ENCODE measurements around the gene TBC1D23. TPM values are rescaled to one million over a fixed set of nuclear protein-coding genes. Genes with fewer than 3 reads are reported as not detected.

The TBC1D23 gene
- total and polyA plus RNA-seq, 12 donors: 19.8 to 117 (median 57.3) TPM

GRCh38 chr3:100295089-100295488, 34.3 kb downstream of the TBC1D23 start:
- H3K9me3 ChIP-seq (replicated peaks in 1 of 3): no peaks in the 10 kb centered on the region
- peaks cover 0 to 40% of the 10 kb centered on the region in 2 donors for H3K36me3 ChIP-seq (replicated peaks in 1 of 2)
- no peak overlapping the region for H3K4me3 ChIP-seq
- no peak for TF ChIP-seq CTCF (IDR thresholded peaks at IDR 0.05)
- no peak for TF ChIP-seq POLR2A (IDR thresholded peaks at IDR 0.05)
- 87 to 100% (median 93%) methylated on average over 1 of the region's 1 CpG for WGBS, 4 donors
- no peak overlapping the region for H3K27ac ChIP-seq
- intact Hi-C loops (cut with DNase I): no loop called here
- no peaks in the 10 kb centered on the region for H3K4me1 ChIP-seq (replicated peaks in 1 of 2)
- no peaks in the 10 kb centered on the region for H3K27me3 ChIP-seq
- no peak for DNase-seq

GRCh38 chr3:100297784-100298183, 37.0 kb downstream of the TBC1D23 start:
- H3K27me3 ChIP-seq: no peaks in the 10 kb centered on the region
- no peaks in the 10 kb centered on the region for H3K4me1 ChIP-seq (replicated peaks in 1 of 2)
- no peak for DNase-seq
- no peak overlapping the region for H3K4me3 ChIP-seq
- WGBS, 4 donors: 81 to 96% (median 92%) methylated on average over 2 of the region's 2 CpGs
- intact Hi-C loops (cut with DNase I): no loop called here
- H3K9me3 ChIP-seq (replicated peaks in 1 of 3): no peaks in the 10 kb centered on the region
- peaks cover 0 to 49% of the 10 kb centered on the region in 2 donors for H3K36me3 ChIP-seq (replicated peaks in 1 of 2)
- TF ChIP-seq POLR2A (IDR thresholded peaks at IDR 0.05) (no peak), CTCF (IDR thresholded peaks at IDR 0.05) (no peak)
- no peak overlapping the region for H3K27ac ChIP-seq

GRCh38 chr3:100299016-100299415, 38.2 kb downstream of the TBC1D23 start:
- DNase-seq: no peak
- Histone ChIP-seq H3K27me3 (no peaks in the 10 kb centered on the region), H3K27ac (no peak overlapping the region), H3K4me1 (replicated peaks in 1 of 2) (no peaks in the 10 kb centered on the region), H3K36me3 (replicated peaks in 1 of 2) (peaks cover 0 to 53% of the 10 kb centered on the region in 2 donors), H3K9me3 (replicated peaks in 1 of 3) (no peaks in the 10 kb centered on the region), H3K4me3 (no peak overlapping the region)
- intact Hi-C loops (cut with DNase I): no loop called here
- WGBS, 4 donors: 72 to 93% (median 89%) methylated on average over 4 of the region's 4 CpGs
- TF ChIP-seq CTCF (IDR thresholded peaks at IDR 0.05): no peak
- TF ChIP-seq POLR2A (IDR thresholded peaks at IDR 0.05): no peak

GRCh38 chr3:100306695-100307094, 45.9 kb downstream of the TBC1D23 start:
- Histone ChIP-seq H3K9me3 (replicated peaks in 1 of 3) (no peaks in the 10 kb centered on the region), H3K27ac (no peak overlapping the region), H3K4me1 (replicated peaks in 1 of 2) (peaks cover 3 to 10% of the 10 kb centered on the region in 2 donors), H3K4me3 (no peak overlapping the region), H3K36me3 (replicated peaks in 1 of 2) (peaks cover 0 to 23% of the 10 kb centered on the region in 2 donors), H3K27me3 (no peaks in the 10 kb centered on the region)
- no peak for TF ChIP-seq POLR2A (IDR thresholded peaks at IDR 0.05)
- TF ChIP-seq CTCF (IDR thresholded peaks at IDR 0.05): no peak
- intact Hi-C loops (cut with DNase I): no loop called here
- DNase-seq: no peak
- 92 to 100% (median 96%) methylated on average over 1 of the region's 1 CpG for WGBS, 4 donors
